ENCODE data around the gene TMEM63A.
"Not testable (repeated sequence)": the region's sequence is repeated elsewhere in the genome, so short reads cannot be mapped to it uniquely, and the experiment has no call there.

The TMEM63A gene

GRCh38 chr1:225881959-225882693, at the start of gene TMEM63A:
Gene TMEM63A (minus strand): TSS chr1:225882380. CDS start chr1:225877580, 4,800 bp downstream.
- peak; percentile 86 for DNase-seq

GRCh38 chr1:225931270-225932136, 49.3 kb upstream of the TMEM63A start:
- no peak for DNase-seq

- no peak for DNase-seq
Measured at GRCh38 chr1:225930566-225930965, 48.4 kb upstream of the TMEM63A start.

GRCh38 chr1:225929462-225929861, 47.3 kb upstream of the TMEM63A start:
- not testable (repeated sequence) for DNase-seq

GRCh38 chr1:225928186-225929175, 46.3 kb upstream of the TMEM63A start:
- no peak for DNase-seq

GRCh38 chr1:225926551-225927113, 44.5 kb upstream of the TMEM63A start:
- peak; percentile 30 for DNase-seq

- peak; percentile 96 for DNase-seq
Measured at GRCh38 chr1:225923692-225924555, 41.7 kb upstream of the TMEM63A start, which contains the start of gene PYCR2. Gene PYCR2 (minus strand): TSS chr1:225924250. CDS start chr1:225924110, 140 bp downstream.

GRCh38 chr1:225923381-225923691, 41.2 kb upstream of the TMEM63A start:
- no peak for DNase-seq

GRCh38 chr1:225921734-225922709, 39.8 kb upstream of the TMEM63A start:
- peak; percentile 18 for DNase-seq

- DNase-seq = peak; percentile 87
Measured at GRCh38 chr1:225919906-225920305, 37.7 kb upstream of the TMEM63A start.

GRCh38 chr1:225918280-225918679, 36.1 kb upstream of the TMEM63A start:
- no peak for DNase-seq

GRCh38 chr1:225917536-225917935, 35.4 kb upstream of the TMEM63A start:
- DNase-seq = peak; percentile 15

GRCh38 chr1:225917101-225917500, 34.9 kb upstream of the TMEM63A start:
- DNase-seq = no peak

- no peak for DNase-seq
Measured at GRCh38 chr1:225915538-225915991, 33.4 kb upstream of the TMEM63A start.

GRCh38 chr1:225914947-225915346, 32.8 kb upstream of the TMEM63A start:
- DNase-seq = no peak

- DNase-seq = no peak
Measured at GRCh38 chr1:225914391-225914790, 32.2 kb upstream of the TMEM63A start.

GRCh38 chr1:225911191-225912130, 29.3 kb upstream of the TMEM63A start:
- peak; percentile 33 for DNase-seq

GRCh38 chr1:225909477-225909876, 27.3 kb upstream of the TMEM63A start:
- no peak for DNase-seq

- no peak for DNase-seq
Measured at GRCh38 chr1:225908773-225909172, 26.6 kb upstream of the TMEM63A start.

All from EL (cell line).